Keratinocyte (primary cell): ENCODE results near the gene TLDC2. TPM values are rescaled to one million over a fixed set of nuclear protein-coding genes. Genes with fewer than 3 reads are reported as not detected.

Source experiments
- DNase-seq: peaks from one replicate; pipeline ENCODE4 v3.0.0-alpha.2; 2011; ENCODE audit warnings: low read depth, missing footprints, low spot score
- FAIRE-seq: peaks from 2 replicates; lab custom pipeline; 2011; peaks lifted over from hg19 to GRCh38; lab: Jason Lieb, UNC
- H2AFZ ChIP-seq: 2 replicates; pipeline ENCODE4 v1.6.0; 2012; ENCODE audit warnings: low read length, control low read depth, inconsistent platforms; ENCODE audit not compliant: control insufficient read depth
- H3K27ac ChIP-seq: 2 replicates; pipeline ENCODE4 v1.5.1; 2011; ENCODE audit warnings: low read length; ENCODE audit not compliant: control insufficient read depth, insufficient read depth
- H3K27me3 ChIP-seq: 3 replicates; pipeline ENCODE4 v1.6.0; 2011; ENCODE audit warnings: low read length; ENCODE audit not compliant: control insufficient read depth, insufficient read depth; ENCODE audit errors: extremely low read depth
- H3K36me3 ChIP-seq, 2 experiments: 2 replicates in 1 of 2; 3 replicates in 1 of 2; pipeline ENCODE4 v1.5.1; 2011; ENCODE audit warnings: low read length in 2 of 2, mild to moderate bottlenecking in 1 of 2; ENCODE audit not compliant: control insufficient read depth in 2 of 2, insufficient read depth in 2 of 2; ENCODE audit errors: extremely low read depth in 1 of 2
- H3K4me1 ChIP-seq: 3 replicates; pipeline ENCODE4 v1.5.1; 2011; ENCODE audit warnings: low read length; ENCODE audit not compliant: control insufficient read depth, insufficient read depth; ENCODE audit errors: extremely low read depth
- H3K4me2 ChIP-seq: 3 replicates; pipeline ENCODE4 v1.6.0; 2011; ENCODE audit warnings: low read depth, low read length; ENCODE audit not compliant: control insufficient read depth, insufficient read depth; ENCODE audit errors: extremely low read depth
- H3K4me3 ChIP-seq, 3 experiments: fragments of 200-600 bp in 1 of 3; sonication (generic) in 1 of 3; 2 replicates in 2 of 3; 3 replicates in 1 of 3; pipeline ENCODE4 v1.5.1; 2011 to 2016; ENCODE audit warnings: low read length in 3 of 3, mild to moderate bottlenecking in 3 of 3, control low read depth in 2 of 3, inconsistent platforms in 1 of 3, low read depth in 1 of 3, mixed read lengths in 1 of 3, mixed run types in 1 of 3, moderate library complexity in 1 of 3; ENCODE audit not compliant: control insufficient read depth in 2 of 3, insufficient read depth in 2 of 3; ENCODE audit errors: extremely low read depth in 1 of 3
- H3K79me2 ChIP-seq: 2 replicates; pipeline ENCODE4 v1.6.0; 2012; ENCODE audit warnings: low read length; ENCODE audit not compliant: control insufficient read depth, insufficient read depth
- H3K9ac ChIP-seq: 3 replicates; pipeline ENCODE4 v1.6.0; 2011; ENCODE audit warnings: low read length; ENCODE audit not compliant: control insufficient read depth, insufficient read depth; ENCODE audit errors: extremely low read depth
- H3K9me1 ChIP-seq: 3 replicates; pipeline ENCODE4 v1.6.0; 2011; ENCODE audit warnings: low read length; ENCODE audit not compliant: control insufficient read depth, insufficient read depth; ENCODE audit errors: extremely low read depth
- H3K9me3 ChIP-seq: 2 replicates; pipeline ENCODE4 v1.5.1; 2012; ENCODE audit warnings: low read depth, low read length; ENCODE audit not compliant: control insufficient read depth
- H4K20me1 ChIP-seq: 3 replicates; pipeline ENCODE4 v1.6.0; 2011; ENCODE audit warnings: low read length; ENCODE audit not compliant: control insufficient read depth, insufficient read depth; ENCODE audit errors: extremely low read depth
- CTCF ChIP-seq, 3 experiments: IDR thresholded peaks in 1 of 3; conservative IDR thresholded peaks in 1 of 3; optimal IDR thresholded peaks in 1 of 3; 2 replicates in 2 of 3; 3 replicates in 1 of 3; pipeline versions ENCODE3 to v1.5.1; 2011; ENCODE audit warnings: low read length in 3 of 3, mild to moderate bottlenecking in 3 of 3, moderate library complexity in 2 of 3, control low read depth in 1 of 3, inconsistent platforms in 1 of 3; ENCODE audit not compliant: insufficient read depth in 2 of 3; ENCODE audit errors: extremely low read depth in 1 of 3
- EZH2 ChIP-seq: IDR thresholded peaks from one replicate; pipeline ENCODE4 v1.6.1; 2012; ENCODE audit warnings: inconsistent platforms, mild to moderate bottlenecking, low read length, moderate library complexity
- dilution Hi-C: fragments of 300-500 bp; cut with MboI; formaldehyde crosslinking; loops from one replicate; pipeline ENCODE4 v1.7.0; 2020; ENCODE audit warnings: low sequenced_read_pairs; ENCODE audit not compliant: extremely low pct_ligation_motif_present
- polyA plus RNA-seq, 5 experiments: library from polyadenylated mRNA; depleted of rRNA in 3 of 5; stranded (reverse) in 3 of 5; stranded (forward) in 1 of 5; unstranded in 1 of 5; fragments of >200 nt; gene quantifications; 1 replicate in 1 of 5; 2 replicates in 3 of 5; 3 replicates in 1 of 5; pipeline versions ENCODE4 v1.2.1 to v1.2.3, GENCODE V29; 2011 to 2012; ENCODE audit warnings: missing spikeins in 2 of 5, low read depth in 1 of 5, low replicate concordance in 1 of 5

TLDC2 gene
- polyA plus RNA-seq, 1 donor (not counting 4 experiments of a cell fraction or from before 2014, with no cell fraction given), result 0.34 TPM

GRCh38 chr20:36876473-36876833 is 515 bp downstream of the TLDC2 start:
- FAIRE-seq, result no peak
- H3K27ac ChIP-seq, result no peak overlapping the region

GRCh38 chr20:36878941-36879340 is 3.0 kb downstream of the TLDC2 start:
- peaks cover 19% of the 10 kb centered on the region for H3K4me1 ChIP-seq
- H3K9ac ChIP-seq, result no peak overlapping the region
- no peak for DNase-seq
- H2AFZ ChIP-seq, result no peak overlapping the region
- dilution Hi-C loops, result no loop called here
- no peak overlapping the region for H3K4me2 ChIP-seq
- no peak overlapping the region for H3K4me3 ChIP-seq
- H3K27ac ChIP-seq, result no peak overlapping the region
- no peaks in the 10 kb centered on the region for H4K20me1 ChIP-seq
- no peaks in the 10 kb centered on the region for H3K9me1 ChIP-seq
- no peaks in the 10 kb centered on the region for H3K9me3 ChIP-seq
- no peaks in the 10 kb centered on the region for H3K79me2 ChIP-seq
- no peak for FAIRE-seq
- TF ChIP-seq EZH2, result no peak
- no peak for TF ChIP-seq CTCF (optimal IDR thresholded peaks at IDR 0.05 in 1 of 3, IDR thresholded peaks at IDR 0.05 in 1 of 3, conservative IDR thresholded peaks at IDR 0.05 in 1 of 3; ENCODE audit: extremely low read depth in 1 of 3, insufficient read depth in 2 of 3, low read length in 3 of 3)
- H3K36me3 ChIP-seq, result no peaks in the 10 kb centered on the region
- peaks cover 9% of the 10 kb centered on the region for H3K27me3 ChIP-seq

More at GRCh38 chr20:36876473-36876833, 515 bp downstream of the TLDC2 start:
- Histone ChIP-seq H3K4me3 (no peak overlapping the region), H3K27me3 (peaks cover 9% of the 10 kb centered on the region), H4K20me1 (no peaks in the 10 kb centered on the region), H3K79me2 (no peaks in the 10 kb centered on the region), H3K4me2 (no peak overlapping the region), H2AFZ (peak overlapping the region; percentile 88), H3K9me3 (no peaks in the 10 kb centered on the region), H3K9me1 (no peaks in the 10 kb centered on the region), H3K9ac (no peak overlapping the region), H3K36me3 (no peaks in the 10 kb centered on the region), H3K4me1 (peaks cover 19% of the 10 kb centered on the region)
- dilution Hi-C loops, result no loop called here
- no peak for TF ChIP-seq CTCF (optimal IDR thresholded peaks at IDR 0.05 in 1 of 3, IDR thresholded peaks at IDR 0.05 in 1 of 3, conservative IDR thresholded peaks at IDR 0.05 in 1 of 3; ENCODE audit: extremely low read depth in 1 of 3, insufficient read depth in 2 of 3, low read length in 3 of 3)
- TF ChIP-seq EZH2, result no peak
- no peak for DNase-seq
